Panc1 (cell line): ENCODE data around the gene SPARCL1. TPM values are rescaled to one million over a fixed set of nuclear protein-coding genes. Genes with fewer than 3 reads are reported as not detected.

Source experiments
- ATAC-seq: fragments of 200-7000 bp; cut with Tn5 transposase; 2 replicates; pipeline ENCODE4 v1.9.1; 2020; ENCODE audit warnings: mild to moderate bottlenecking, moderate library complexity
- BruUV-seq: library from RNA; stranded (reverse); fragments of 400-500 nt; replicated peaks from 2 replicates; lab custom pipeline; 2021; lab: Mats Ljungman, UMichigan
- CTCF ChIA-PET: fragments of 300-600 bp; sonication (Branson Sonifier 250); formaldehyde crosslinking; loops from one replicate; lab custom pipeline; 2022; ENCODE audit warnings: antibody characterized with exemption; lab: Charles Lee
- POLR2A ChIA-PET: fragments of 300-600 bp; sonication (Branson Sonifier 250); formaldehyde crosslinking; loops from one replicate; lab custom pipeline; 2022; ENCODE audit warnings: antibody characterized with exemption; lab: Charles Lee
- DNase-seq: peaks from one replicate; pipeline ENCODE4 v3.0.0-alpha.2; 2010; ENCODE audit warnings: low read depth, low spot score
- H3K27ac ChIP-seq: 2 replicates; pipeline ENCODE4 v1.5.1; 2011; ENCODE audit warnings: mild to moderate bottlenecking, low read length, inconsistent platforms
- H3K27me3 ChIP-seq: fragments of 200-500 bp; sonication (Bioruptor generic); 2 replicates; pipeline ENCODE4 v1.6.0; 2014; ENCODE audit warnings: low read length, inconsistent platforms; ENCODE audit not compliant: control insufficient read depth, insufficient read depth
- H3K36me3 ChIP-seq: fragments of 200-500 bp; sonication (Bioruptor generic); 2 replicates; pipeline ENCODE4 v1.5.1; 2014; ENCODE audit warnings: inconsistent platforms, mild to moderate bottlenecking, low read length, moderate library complexity; ENCODE audit not compliant: control insufficient read depth, insufficient read depth
- H3K4me1 ChIP-seq: 2 replicates; pipeline ENCODE4 v1.5.1; 2011; ENCODE audit warnings: inconsistent platforms, mild to moderate bottlenecking, low read length, moderate library complexity; ENCODE audit not compliant: control insufficient read depth, insufficient read depth
- H3K4me3 ChIP-seq, 2 experiments: 2 replicates each; pipeline ENCODE4 v1.5.1; 2011 to 2012; ENCODE audit warnings: low read depth in 2 of 2, low read length in 2 of 2, mild to moderate bottlenecking in 2 of 2, inconsistent platforms in 1 of 2, moderate library complexity in 1 of 2
- H3K9me3 ChIP-seq: fragments of 200-500 bp; sonication (Bioruptor generic); 2 replicates; pipeline ENCODE4 v1.5.1; 2014; ENCODE audit warnings: low read depth, mild to moderate bottlenecking, inconsistent platforms, low read length, moderate library complexity; ENCODE audit not compliant: control insufficient read depth, insufficient read depth
- CTCF ChIP-seq: fragments of 450-650 bp; IDR thresholded peaks from 2 replicates; pipeline ENCODE4 v1.5.1; 2017; ENCODE audit warnings: mild to moderate bottlenecking
- POLR2AphosphoS5 ChIP-seq: IDR thresholded peaks from 2 replicates; pipeline ENCODE4 v1.6.1; 2012; ENCODE audit warnings: mild to moderate bottlenecking, low read depth, low read length, moderate library complexity
- REST ChIP-seq, 2 experiments: IDR thresholded peaks; 2 replicates each; pipeline ENCODE4 v1.6.1; 2011 to 2012; ENCODE audit warnings: low read depth in 2 of 2, control low read depth in 1 of 2, low read length in 1 of 2, mild to moderate bottlenecking in 1 of 2, moderate library complexity in 1 of 2; ENCODE audit not compliant: insufficient read depth in 1 of 2
- SIN3A ChIP-seq: IDR thresholded peaks from 2 replicates; pipeline ENCODE4 v1.6.1; 2012; ENCODE audit warnings: low read depth, mild to moderate bottlenecking, low read length, moderate library complexity, borderline replicate concordance; ENCODE audit not compliant: insufficient read depth
- TCF7L2 ChIP-seq: IDR thresholded peaks from 2 replicates; pipeline ENCODE4 v1.6.1; 2011; ENCODE audit warnings: mild to moderate bottlenecking, low read depth, low read length, inconsistent platforms
- in situ Hi-C: cut with HindIII; loops from 2 replicates; pipeline ENCODE4 v1.10.0; 2016; ENCODE audit warnings: low sequenced_read_pairs, low pct_unique_long_range_greater_than_20kb
- intact Hi-C: fragments of 100-400 bp; cut with micrococcal nuclease; formaldehyde crosslinking; loops from one replicate; pipeline ENCODE4 v1.10.0; 2022; ENCODE audit not compliant: unreplicated experiment
- total RNA-seq: library from RNA; stranded (reverse); gene quantifications from one replicate; pipeline ENCODE4 v1.2.1, GENCODE V29; 2021; ENCODE audit not compliant: unreplicated experiment

The SPARCL1 gene
- total RNA-seq, 1 experiment from 2014 or later, result 0.57 TPM

GRCh38 chr4:87532907-87533306 is 3.7 kb upstream of the SPARCL1 start:
- ChIA-PET POLR2A (no interaction called here), CTCF (no interaction called here)
- intact Hi-C loops, result no loop called here
- no peak overlapping the region for H3K4me3 ChIP-seq
- ATAC-seq (no peak), DNase-seq (no peak)
- H3K4me1 ChIP-seq, result no peaks in the 10 kb centered on the region
- H3K9me3 ChIP-seq, result no peaks in the 10 kb centered on the region
- H3K27ac ChIP-seq, result no peak overlapping the region
- no peaks in the 10 kb centered on the region for H3K27me3 ChIP-seq
- no TSS peak for BruUV-seq
- no peaks in the 10 kb centered on the region for H3K36me3 ChIP-seq
- in situ Hi-C loops, result no loop called here
- TF ChIP-seq CTCF, result no peak
- no peak for TF ChIP-seq TCF7L2
- TF ChIP-seq SIN3A, result no peak
- TF ChIP-seq REST (IDR thresholded peaks at IDR 0.05; ENCODE audit: insufficient read depth in 1 of 2, low read depth in 2 of 2, low read length in 1 of 2), result no peak
- no peak for TF ChIP-seq POLR2AphosphoS5

- H3K27me3 ChIP-seq, result no peaks in the 10 kb centered on the region
- H3K9me3 ChIP-seq, result no peaks in the 10 kb centered on the region
- intact Hi-C loops, result no loop called here
- no peak for ATAC-seq
- DNase-seq, result no peak
- TF ChIP-seq CTCF (no peak), REST (IDR thresholded peaks at IDR 0.05; ENCODE audit: insufficient read depth in 1 of 2, low read depth in 2 of 2, low read length in 1 of 2) (no peak), TCF7L2 (no peak), POLR2AphosphoS5 (no peak), SIN3A (no peak)
- in situ Hi-C loops, result no loop called here
- BruUV-seq, result no TSS peak
- H3K36me3 ChIP-seq, result no peaks in the 10 kb centered on the region
- H3K27ac ChIP-seq, result no peak overlapping the region
- no peak overlapping the region for H3K4me3 ChIP-seq
- ChIA-PET CTCF (no interaction called here), POLR2A (no interaction called here)
- H3K4me1 ChIP-seq, result no peaks in the 10 kb centered on the region
Measured at GRCh38 chr4:87532109-87532508, 2.9 kb upstream of the SPARCL1 start.
